Neural cell (in vitro differentiated cells): ENCODE results near the gene C1GALT1.

ENCODE experiments used
- CTCF ChIP-seq: fragments of 450-650 bp; IDR thresholded peaks from 2 replicates; pipeline ENCODE4 v1.5.1; 2014; ENCODE audit warnings: antibody characterized with exemption, mild to moderate bottlenecking, moderate library complexity; ENCODE audit not compliant: poor library complexity, severe bottlenecking
- EP300 ChIP-seq: fragments of 450-650 bp; conservative IDR thresholded peaks from 2 replicates; pipeline ENCODE4 v1.6.1; 2014; ENCODE audit warnings: antibody characterized with exemption, mild to moderate bottlenecking, moderate library complexity; ENCODE audit not compliant: poor library complexity, severe bottlenecking
- EZH2 ChIP-seq: fragments of 200-600, 300-800 bp; shearing (Covaris generic), sonication (generic); IDR thresholded peaks from 2 replicates; pipeline ENCODE4 v1.6.1; 2014; ENCODE audit warnings: antibody characterized with exemption, low read length, borderline replicate concordance, mild to moderate bottlenecking; ENCODE audit not compliant: insufficient read depth, poor library complexity, severe bottlenecking
- MXI1 ChIP-seq: fragments of 450-650 bp; conservative IDR thresholded peaks from 2 replicates; pipeline ENCODE4 v1.6.1; 2014; ENCODE audit warnings: antibody characterized with exemption, mild to moderate bottlenecking; ENCODE audit not compliant: poor library complexity, severe bottlenecking
- POLR2AphosphoS5 ChIP-seq: IDR thresholded peaks from 2 replicates; pipeline ENCODE4 v1.6.1; 2012
- RAD21 ChIP-seq: fragments of 450-650 bp; conservative IDR thresholded peaks from 2 replicates; pipeline ENCODE4 v1.6.1; 2014; ENCODE audit warnings: antibody characterized with exemption, mild to moderate bottlenecking, moderate library complexity
- SMC3 ChIP-seq: fragments of 450-650 bp; conservative IDR thresholded peaks from 2 replicates; pipeline ENCODE4 v1.6.1; 2014; ENCODE audit warnings: antibody characterized with exemption, mild to moderate bottlenecking, moderate library complexity; ENCODE audit not compliant: poor library complexity
- TAF1 ChIP-seq: IDR thresholded peaks from 2 replicates; pipeline ENCODE4 v1.6.1; 2012; ENCODE audit warnings: low read depth
- TF ChIP-seq, protein P1 (sequence below): IDR thresholded peaks from 2 replicates; pipeline ENCODE4 v1.6.1; 2012; ENCODE audit warnings: borderline replicate concordance

DNA sequence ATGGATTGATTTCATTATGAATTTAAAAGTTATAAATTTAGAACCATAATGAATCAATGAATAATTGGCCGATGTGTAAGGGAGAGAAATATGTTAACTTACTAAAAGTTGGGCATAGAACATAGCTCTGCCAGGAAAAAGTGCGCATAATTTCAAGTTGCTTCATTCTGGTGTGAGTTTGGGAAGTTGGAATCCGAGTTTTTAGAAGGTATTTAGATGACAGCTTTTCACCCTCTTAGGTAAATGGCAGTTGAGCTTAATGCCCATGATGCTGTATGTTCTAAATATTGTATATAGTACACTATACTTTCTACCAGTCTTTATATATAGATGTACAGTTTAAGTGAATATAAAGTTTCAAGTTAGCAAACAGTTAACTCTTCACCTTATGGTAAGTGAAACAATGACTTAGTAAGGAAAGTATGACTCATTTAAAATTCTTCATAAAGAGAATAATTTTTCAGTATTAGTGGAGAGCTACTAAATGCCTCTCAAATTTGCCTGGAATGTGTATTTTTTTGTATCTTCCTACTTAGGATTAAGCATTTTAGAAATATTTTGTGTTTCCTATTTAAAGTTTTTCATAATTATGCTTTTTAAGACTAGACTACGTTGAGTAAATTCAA is 1.6 kb downstream of the C1GALT1 start:
- TF ChIP-seq CTCF (no peak), RAD21 (no peak), MXI1 (no peak), EP300 (no peak), EZH2 (no peak), TAF1 (no peak), POLR2AphosphoS5 (no peak), SMC3 (no peak)
- TF ChIP-seq, protein P1, sequence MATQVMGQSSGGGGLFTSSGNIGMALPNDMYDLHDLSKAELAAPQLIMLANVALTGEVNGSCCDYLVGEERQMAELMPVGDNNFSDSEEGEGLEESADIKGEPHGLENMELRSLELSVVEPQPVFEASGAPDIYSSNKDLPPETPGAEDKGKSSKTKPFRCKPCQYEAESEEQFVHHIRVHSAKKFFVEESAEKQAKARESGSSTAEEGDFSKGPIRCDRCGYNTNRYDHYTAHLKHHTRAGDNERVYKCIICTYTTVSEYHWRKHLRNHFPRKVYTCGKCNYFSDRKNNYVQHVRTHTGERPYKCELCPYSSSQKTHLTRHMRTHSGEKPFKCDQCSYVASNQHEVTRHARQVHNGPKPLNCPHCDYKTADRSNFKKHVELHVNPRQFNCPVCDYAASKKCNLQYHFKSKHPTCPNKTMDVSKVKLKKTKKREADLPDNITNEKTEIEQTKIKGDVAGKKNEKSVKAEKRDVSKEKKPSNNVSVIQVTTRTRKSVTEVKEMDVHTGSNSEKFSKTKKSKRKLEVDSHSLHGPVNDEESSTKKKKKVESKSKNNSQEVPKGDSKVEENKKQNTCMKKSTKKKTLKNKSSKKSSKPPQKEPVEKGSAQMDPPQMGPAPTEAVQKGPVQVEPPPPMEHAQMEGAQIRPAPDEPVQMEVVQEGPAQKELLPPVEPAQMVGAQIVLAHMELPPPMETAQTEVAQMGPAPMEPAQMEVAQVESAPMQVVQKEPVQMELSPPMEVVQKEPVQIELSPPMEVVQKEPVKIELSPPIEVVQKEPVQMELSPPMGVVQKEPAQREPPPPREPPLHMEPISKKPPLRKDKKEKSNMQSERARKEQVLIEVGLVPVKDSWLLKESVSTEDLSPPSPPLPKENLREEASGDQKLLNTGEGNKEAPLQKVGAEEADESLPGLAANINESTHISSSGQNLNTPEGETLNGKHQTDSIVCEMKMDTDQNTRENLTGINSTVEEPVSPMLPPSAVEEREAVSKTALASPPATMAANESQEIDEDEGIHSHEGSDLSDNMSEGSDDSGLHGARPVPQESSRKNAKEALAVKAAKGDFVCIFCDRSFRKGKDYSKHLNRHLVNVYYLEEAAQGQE, result no peak
